ENCODE measurements around the gene SEC11A.

DNA sequence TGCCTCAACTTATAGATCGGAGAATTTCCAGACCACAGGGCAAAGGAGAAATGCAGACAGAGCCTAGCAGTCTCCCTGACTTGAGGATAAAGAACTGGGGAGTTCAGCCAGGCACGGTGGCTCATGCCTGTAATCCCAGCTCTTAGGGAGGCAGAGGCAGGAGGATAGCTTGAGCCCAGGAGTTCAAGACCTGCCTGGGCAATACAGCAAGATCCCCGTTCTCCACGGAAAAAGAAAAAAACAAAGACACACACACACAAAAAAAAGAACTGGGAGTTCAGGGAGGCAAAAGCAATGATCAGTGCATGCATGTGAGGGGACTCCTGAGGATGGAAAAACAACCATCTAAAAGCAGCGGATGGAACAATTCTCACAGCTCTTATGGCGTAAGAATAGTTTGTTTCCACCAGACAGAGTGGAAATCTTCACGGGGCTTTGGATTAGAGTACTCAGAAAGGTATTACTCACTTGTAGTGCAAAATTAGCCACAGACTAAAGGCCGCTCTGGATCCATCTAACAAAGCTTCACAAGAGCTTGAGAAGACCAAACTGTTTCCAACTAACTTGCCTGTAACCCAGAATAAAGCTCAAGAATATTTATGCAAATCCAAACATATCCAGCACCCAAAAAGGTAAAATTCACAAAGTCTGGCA is 16.3 kb downstream of the SEC11A start:
- TF ChIP-seq POLR2A (IDR thresholded peaks at IDR 0.05; ENCODE audit: low read depth, low read length) (no peak), POLR2AphosphoS5 (IDR thresholded peaks at IDR 0.05; ENCODE audit: low read depth, low read length) (no peak), SPI1 (IDR thresholded peaks at IDR 0.05; ENCODE audit: low read depth, low read length) (no peak), TAF1 (IDR thresholded peaks at IDR 0.05; ENCODE audit: low read depth, low read length) (no peak)

All from GM12891 (cell line).